HG03521 (cell line): Measurements from ENCODE around the gene PSMB2.

Source experiments
- ATAC-seq: cut with Tn5 transposase; IDR thresholded peaks from one replicate; pipeline ENCODE4 v1.9.1; 2021; ENCODE audit warnings: mild to moderate bottlenecking, moderate library complexity; ENCODE audit not compliant: unreplicated experiment

The PSMB2 gene

GRCh38 chr1:35573198-35574124 is 67.9 kb downstream of the PSMB2 start, which contains the start of gene TFAP2E:
TFAP2E (plus strand) TSS chr1:35573314; CDS start chr1:35573578, 264 bp downstream.
- ATAC-seq = no peak

GRCh38 chr1:35572296-35572695 is 69.0 kb downstream of the PSMB2 start:
- no peak for ATAC-seq

- ATAC-seq = no peak
Observed at GRCh38 chr1:35571263-35571662, 70.1 kb downstream of the PSMB2 start.

- ATAC-seq = no peak
Observed at GRCh38 chr1:35570589-35571137, 70.7 kb downstream of the PSMB2 start.

- no peak for ATAC-seq
Observed at GRCh38 chr1:35569936-35570335, 71.4 kb downstream of the PSMB2 start.

GRCh38 chr1:35568975-35569395 is 72.3 kb downstream of the PSMB2 start:
- no peak for ATAC-seq

- ATAC-seq = no peak
Observed at GRCh38 chr1:35567947-35568558, 73.3 kb downstream of the PSMB2 start.

- no peak for ATAC-seq
Observed at GRCh38 chr1:35565742-35566133, 75.6 kb downstream of the PSMB2 start.

GRCh38 chr1:35564884-35565741 is 76.2 kb downstream of the PSMB2 start:
- ATAC-seq = no peak

GRCh38 chr1:35564037-35564883 is 77.1 kb downstream of the PSMB2 start:
- no peak for ATAC-seq

GRCh38 chr1:35563166-35563565 is 78.2 kb downstream of the PSMB2 start:
- no peak for ATAC-seq

GRCh38 chr1:35561972-35562680 is 79.2 kb downstream of the PSMB2 start:
- no peak for ATAC-seq

GRCh38 chr1:35561297-35561971 is 79.9 kb downstream of the PSMB2 start:
- ATAC-seq = no peak

GRCh38 chr1:35560256-35561225 is 80.8 kb downstream of the PSMB2 start:
- ATAC-seq = no peak

- no peak for ATAC-seq
Observed at GRCh38 chr1:35559317-35559944, 81.9 kb downstream of the PSMB2 start.

GRCh38 chr1:35558374-35559316 is 82.7 kb downstream of the PSMB2 start:
- ATAC-seq = no peak
